Measurements from ENCODE around the gene TNFRSF21. TPM values are rescaled to one million over a fixed set of nuclear protein-coding genes. Genes with fewer than 3 reads are reported as not detected.

Gene TNFRSF21
- total and polyA plus RNA-seq, 12 donors, result 1.9 to 13.7 (median 7.5) TPM

DNA sequence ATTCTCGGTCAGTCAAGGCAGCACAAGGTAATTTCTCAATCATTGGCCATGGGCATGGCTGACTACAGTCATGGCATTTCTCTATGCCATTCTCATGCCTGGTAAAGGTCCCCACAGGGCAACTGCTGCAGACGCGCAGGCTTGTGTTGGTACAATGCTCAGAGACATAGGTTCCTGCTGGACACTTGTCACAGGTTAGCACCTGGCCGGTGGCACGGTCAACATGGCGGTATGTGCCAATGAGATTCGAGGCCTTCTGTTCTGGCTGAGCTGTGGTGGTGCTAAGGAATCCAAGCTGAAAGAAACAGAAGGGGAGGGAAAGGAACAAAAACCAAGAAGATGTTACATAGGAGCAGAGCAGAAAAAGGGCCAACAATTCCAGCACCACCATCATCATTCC, 23.4 kb downstream of the TNFRSF21 start:
- WGBS, 4 donors, result 84 to 95% (median 91%) methylated on average over 6 to 7 of the region's 7 CpGs
- intact Hi-C loops (cut with DNase I), result no loop called here
- DNase-seq, result no peak
- no peaks in the 10 kb centered on the region for H3K9me3 ChIP-seq (replicated peaks in 1 of 3)
- H3K36me3 ChIP-seq (replicated peaks in 1 of 2), result no peaks in the 10 kb centered on the region
- no peaks in the 10 kb centered on the region for H3K27me3 ChIP-seq
- no peak for TF ChIP-seq CTCF (IDR thresholded peaks at IDR 0.05)
- TF ChIP-seq POLR2A (IDR thresholded peaks at IDR 0.05), result no peak
- no peak overlapping the region for H3K27ac ChIP-seq
- H3K4me1 ChIP-seq (replicated peaks in 1 of 2), result no peaks in the 10 kb centered on the region
- no peak overlapping the region for H3K4me3 ChIP-seq

DNA sequence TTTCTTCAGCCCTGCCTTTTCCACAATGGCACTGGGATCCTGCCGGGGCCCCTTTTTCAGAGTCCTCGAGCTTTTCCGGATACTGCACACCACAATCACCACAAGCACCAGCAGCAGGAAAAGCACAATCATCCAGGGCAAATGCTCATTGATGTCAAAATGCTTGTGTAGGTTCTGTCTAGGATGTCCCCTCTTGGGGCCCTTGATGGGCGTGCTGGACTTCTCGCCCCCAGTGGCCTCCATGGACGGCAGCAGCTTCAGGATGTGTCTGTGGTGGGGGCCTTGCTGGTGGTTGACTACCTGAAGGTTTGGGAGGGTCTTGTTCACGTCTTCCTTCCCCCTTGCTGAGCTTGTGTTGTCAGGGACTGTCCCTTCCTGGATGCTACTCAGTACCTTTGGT, 25.7 kb downstream of the TNFRSF21 start:
- Histone ChIP-seq H3K4me1 (replicated peaks in 1 of 2) (no peaks in the 10 kb centered on the region), H3K27ac (no peak overlapping the region), H3K9me3 (replicated peaks in 1 of 3) (no peaks in the 10 kb centered on the region), H3K4me3 (no peak overlapping the region), H3K27me3 (no peaks in the 10 kb centered on the region), H3K36me3 (replicated peaks in 1 of 2) (no peaks in the 10 kb centered on the region)
- TF ChIP-seq POLR2A (IDR thresholded peaks at IDR 0.05) (no peak), CTCF (IDR thresholded peaks at IDR 0.05) (no peak)
- no peak for DNase-seq
- intact Hi-C loops (cut with DNase I), result no loop called here
- WGBS, 4 donors, result 70 to 89% (median 85%) methylated on average over 6 to 7 of the region's 7 CpGs

GRCh38 chr6:47278545-47278944, 31.2 kb downstream of the TNFRSF21 start:
- no peak for DNase-seq
- 66 to 86% (median 74%) methylated on average over 3 of the region's 3 CpGs for WGBS, 4 donors
- TF ChIP-seq POLR2A (IDR thresholded peaks at IDR 0.05), result no peak
- no peak for TF ChIP-seq CTCF (IDR thresholded peaks at IDR 0.05)

DNA sequence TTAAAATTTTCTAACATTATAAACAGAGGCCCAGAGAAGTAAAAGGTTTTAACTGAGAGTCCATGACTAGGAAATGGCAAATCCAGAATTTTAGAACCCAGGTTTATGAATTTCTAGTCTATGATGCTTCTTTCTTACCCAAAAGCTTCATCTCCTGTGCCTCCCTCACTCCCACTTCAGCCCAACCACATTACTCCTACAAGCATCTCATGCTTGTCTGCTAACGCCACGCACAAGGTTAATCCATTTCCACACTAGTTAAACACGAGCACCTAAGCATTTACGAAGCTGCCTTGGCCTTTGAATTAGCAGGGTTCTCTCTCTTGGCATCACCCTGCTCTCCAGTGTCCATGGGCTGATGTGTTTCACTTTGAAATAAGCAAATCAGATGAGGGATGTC, 32.0 kb downstream of the TNFRSF21 start:
- no peak overlapping the region for H3K27ac ChIP-seq
- intact Hi-C loops (cut with DNase I), result no loop called here
- H3K36me3 ChIP-seq (replicated peaks in 1 of 2), result no peaks in the 10 kb centered on the region
- WGBS, 4 donors, result 79 to 94% (median 88%) methylated on average over 4 of the region's 4 CpGs
- TF ChIP-seq POLR2A (IDR thresholded peaks at IDR 0.05), result no peak
- no peak for TF ChIP-seq CTCF (IDR thresholded peaks at IDR 0.05)
- H3K27me3 ChIP-seq, result no peaks in the 10 kb centered on the region
- H3K9me3 ChIP-seq (replicated peaks in 1 of 3), result no peaks in the 10 kb centered on the region
- no peak overlapping the region for H3K4me3 ChIP-seq
- DNase-seq, result no peak
- H3K4me1 ChIP-seq (replicated peaks in 1 of 2), result no peaks in the 10 kb centered on the region

More at GRCh38 chr6:47278545-47278944, 31.2 kb downstream of the TNFRSF21 start:
- no peaks in the 10 kb centered on the region for H3K4me1 ChIP-seq (replicated peaks in 1 of 2)
- H3K9me3 ChIP-seq (replicated peaks in 1 of 3), result no peaks in the 10 kb centered on the region
- H3K27me3 ChIP-seq, result no peaks in the 10 kb centered on the region
- intact Hi-C loops (cut with DNase I), result no loop called here
- no peak overlapping the region for H3K27ac ChIP-seq
- H3K36me3 ChIP-seq (replicated peaks in 1 of 2), result no peaks in the 10 kb centered on the region
- no peak overlapping the region for H3K4me3 ChIP-seq
